HG02938 (cell line): ENCODE data around the gene STXBP5.

Source experiments
- ATAC-seq: cut with Tn5 transposase; IDR thresholded peaks from one replicate; pipeline ENCODE4 v1.9.1; 2021; ENCODE audit warnings: mild to moderate bottlenecking, moderate library complexity; ENCODE audit not compliant: unreplicated experiment

Gene STXBP5

GRCh38 chr6:147429794-147430193 is 225.6 kb downstream of the STXBP5 start:
- ATAC-seq = no peak

GRCh38 chr6:147430811-147431210 is 226.6 kb downstream of the STXBP5 start:
- ATAC-seq = no peak

GRCh38 chr6:147434076-147434475 is 229.9 kb downstream of the STXBP5 start:
- ATAC-seq = no peak

GRCh38 chr6:147434516-147434915 is 230.3 kb downstream of the STXBP5 start:
- no peak for ATAC-seq

GRCh38 chr6:147437615-147438014 is 233.4 kb downstream of the STXBP5 start:
- no peak for ATAC-seq

- peak; percentile 60 for ATAC-seq
Measured at GRCh38 chr6:147438758-147439528, 234.7 kb downstream of the STXBP5 start.
